ENCODE measurements around the gene ARHGEF3. TPM values are rescaled to one million over a fixed set of nuclear protein-coding genes. Genes with fewer than 3 reads are reported as not detected.
A peak's percentile ranks its signal among the peaks of the same experiment; 100 is the strongest.

The ARHGEF3 gene
- total and polyA plus RNA-seq, 2 experiments from 2014 or later = 41.7 to 63.8 TPM

DNA sequence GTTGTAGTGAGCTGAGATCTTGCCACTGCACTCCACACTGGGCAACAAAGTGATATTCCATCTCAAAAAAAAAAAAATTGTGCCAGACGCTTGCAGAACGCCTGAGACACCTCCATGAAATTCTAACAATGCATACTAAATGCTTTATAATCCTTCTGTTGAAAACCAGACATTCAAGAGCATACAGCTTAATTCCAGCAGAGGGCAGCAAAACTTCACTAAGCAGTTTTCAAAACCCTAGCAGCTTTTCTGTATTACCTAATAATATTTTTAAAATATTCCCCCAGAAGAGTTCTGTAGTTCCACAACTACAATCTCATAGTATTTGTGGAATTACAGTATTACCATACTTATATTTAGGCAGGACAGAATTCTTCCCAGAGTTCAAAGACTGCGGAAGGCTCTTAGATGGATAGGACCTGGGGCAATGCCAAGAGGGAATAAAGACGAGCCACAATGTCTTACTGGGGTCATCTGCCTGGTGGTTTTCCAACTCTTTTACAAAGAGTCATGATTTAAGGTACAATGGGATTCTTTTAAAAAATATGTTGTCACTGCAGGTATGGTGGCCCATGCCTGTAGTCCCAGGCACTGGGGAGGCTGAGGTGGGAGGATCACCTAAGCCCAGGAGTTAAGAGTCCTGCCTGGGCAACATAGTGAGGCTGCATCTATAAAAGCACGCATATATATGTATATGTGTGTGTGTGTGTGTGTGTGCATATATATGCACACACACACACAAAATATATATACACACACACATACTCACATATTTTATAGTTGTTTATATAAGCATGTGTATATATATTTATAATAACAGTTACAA is 99.0 kb downstream of the ARHGEF3 start:
- no peak overlapping the region for H3K27ac ChIP-seq
- no peaks in the 10 kb centered on the region for H3K9me2 ChIP-seq (replicated peaks; ENCODE audit: insufficient read depth)
- H4K20me1 ChIP-seq (ENCODE audit: insufficient read depth, poor library complexity, severe bottlenecking) = no peaks in the 10 kb centered on the region
- no peaks in the 10 kb centered on the region for H3K36me3 ChIP-seq (replicated peaks; ENCODE audit: insufficient read depth, low read depth)
- H3K4me1 ChIP-seq (ENCODE audit: insufficient read depth) = no peaks in the 10 kb centered on the region
- TF ChIP-seq EZH2phosphoT487 (IDR thresholded peaks at IDR 0.05; ENCODE audit: low read depth, severe bottlenecking, unreplicated experiment) = no peak
- TF ChIP-seq CTCF (IDR thresholded peaks at IDR 0.05; ENCODE audit: poor library complexity) = peak; percentile 95
- H3K4me2 ChIP-seq = no peak overlapping the region
- H3K4me3 ChIP-seq = no peak overlapping the region
- H3K9me3 ChIP-seq (ENCODE audit: low read depth) = peaks cover 4% of the 10 kb centered on the region
- 45% methylated on average over 5 of the region's 5 CpGs for WGBS (ENCODE audit: low lambda C conversion rate, missing lambda C conversion rate)
- H3K79me2 ChIP-seq = no peaks in the 10 kb centered on the region
- peak; percentile 86 for DNase-seq (ENCODE audit: low spot score)
- H2AFZ ChIP-seq = no peak overlapping the region
- H3K27me3 ChIP-seq = no peaks in the 10 kb centered on the region

DNA sequence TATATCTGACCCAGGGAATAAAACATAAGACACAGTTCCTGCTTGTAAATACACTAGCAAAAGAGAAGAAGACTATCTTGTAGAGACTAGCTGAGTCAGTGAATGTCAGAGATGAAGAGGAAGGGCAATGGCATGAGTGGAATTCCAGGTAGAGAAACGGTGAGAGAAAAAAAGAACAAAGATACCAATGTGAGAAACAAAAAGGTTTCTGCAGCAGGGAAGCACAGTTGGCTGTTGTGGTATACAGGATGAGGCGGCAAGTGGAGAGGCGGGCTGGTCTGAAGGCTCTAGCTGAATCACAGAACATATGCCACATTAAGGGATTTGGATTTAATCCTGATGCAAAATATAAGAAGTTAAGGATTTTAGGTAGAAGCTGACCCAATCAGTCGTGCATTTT is 101.6 kb downstream of the ARHGEF3 start:
- no peak overlapping the region for H3K4me3 ChIP-seq
- no peak overlapping the region for H2AFZ ChIP-seq
- no peaks in the 10 kb centered on the region for H3K36me3 ChIP-seq (replicated peaks; ENCODE audit: insufficient read depth, low read depth)
- no peak overlapping the region for H3K27ac ChIP-seq
- no peaks in the 10 kb centered on the region for H4K20me1 ChIP-seq (ENCODE audit: insufficient read depth, poor library complexity, severe bottlenecking)
- no peaks in the 10 kb centered on the region for H3K9me2 ChIP-seq (replicated peaks; ENCODE audit: insufficient read depth)
- TF ChIP-seq EZH2phosphoT487 (IDR thresholded peaks at IDR 0.05; ENCODE audit: low read depth, severe bottlenecking, unreplicated experiment) (no peak), CTCF (IDR thresholded peaks at IDR 0.05; ENCODE audit: poor library complexity) (no peak), EZH2 (IDR thresholded peaks at IDR 0.05; ENCODE audit: borderline replicate concordance) (no peak)
- no peaks in the 10 kb centered on the region for H3K9me3 ChIP-seq (ENCODE audit: low read depth)
- no peaks in the 10 kb centered on the region for H3K4me1 ChIP-seq (ENCODE audit: insufficient read depth)
- DNase-seq (ENCODE audit: low spot score) = no peak
- no peaks in the 10 kb centered on the region for H3K79me2 ChIP-seq
- H3K27me3 ChIP-seq = no peaks in the 10 kb centered on the region
- WGBS (ENCODE audit: low lambda C conversion rate, missing lambda C conversion rate) = 57% methylated on average over 4 of the region's 4 CpGs
- no peak overlapping the region for H3K4me2 ChIP-seq

- H3K9me2 ChIP-seq (replicated peaks; ENCODE audit: insufficient read depth) = no peaks in the 10 kb centered on the region
- H3K4me3 ChIP-seq = no peak overlapping the region
- H3K36me3 ChIP-seq (replicated peaks; ENCODE audit: insufficient read depth, low read depth) = no peaks in the 10 kb centered on the region
- H3K79me2 ChIP-seq = no peaks in the 10 kb centered on the region
- H3K9me3 ChIP-seq (ENCODE audit: low read depth) = no peaks in the 10 kb centered on the region
- WGBS (ENCODE audit: low lambda C conversion rate, missing lambda C conversion rate) = 83% methylated on average over 4 of the region's 4 CpGs
- no peaks in the 10 kb centered on the region for H3K4me1 ChIP-seq (ENCODE audit: insufficient read depth)
- no peak for DNase-seq (ENCODE audit: low spot score)
- no peaks in the 10 kb centered on the region for H3K27me3 ChIP-seq
- H2AFZ ChIP-seq = no peak overlapping the region
- TF ChIP-seq EZH2phosphoT487 (IDR thresholded peaks at IDR 0.05; ENCODE audit: low read depth, severe bottlenecking, unreplicated experiment) (no peak), CTCF (IDR thresholded peaks at IDR 0.05; ENCODE audit: poor library complexity) (no peak), EZH2 (IDR thresholded peaks at IDR 0.05; ENCODE audit: borderline replicate concordance) (no peak)
- H4K20me1 ChIP-seq (ENCODE audit: insufficient read depth, poor library complexity, severe bottlenecking) = no peaks in the 10 kb centered on the region
- H3K4me2 ChIP-seq = no peak overlapping the region
- H3K27ac ChIP-seq = no peak overlapping the region
These were observed 106.7 kb downstream of the ARHGEF3 start for GRCh38 chr3:56694867-56695683.
